ENCODE measurements around the gene PSMD1.
"Not testable (repeated sequence)": the region's sequence is repeated elsewhere in the genome, so short reads cannot be mapped to it uniquely, and the experiment has no call there.

The PSMD1 gene

GRCh38 chr2:231161877-231162329, 105.2 kb downstream of the PSMD1 start:
- no peak for DNase-seq

- no peak for DNase-seq
Measured at GRCh38 chr2:231163011-231163410, 106.3 kb downstream of the PSMD1 start.

GRCh38 chr2:231163414-231164095, 106.9 kb downstream of the PSMD1 start:
- no peak for DNase-seq

GRCh38 chr2:231167745-231168459, 111.2 kb downstream of the PSMD1 start:
- DNase-seq, result no peak

- DNase-seq, result no peak
Measured at GRCh38 chr2:231168460-231169139, 111.9 kb downstream of the PSMD1 start.

GRCh38 chr2:231169488-231169887, 112.8 kb downstream of the PSMD1 start:
- no peak for DNase-seq

GRCh38 chr2:231170055-231170454, 113.4 kb downstream of the PSMD1 start:
- no peak for DNase-seq

GRCh38 chr2:231172025-231172424, 115.4 kb downstream of the PSMD1 start:
- no peak for DNase-seq

- DNase-seq, result no peak
Measured at GRCh38 chr2:231174211-231174651, 117.6 kb downstream of the PSMD1 start.

- DNase-seq, result no peak
Measured at GRCh38 chr2:231176066-231176465, 119.4 kb downstream of the PSMD1 start.

- no peak for DNase-seq
Measured at GRCh38 chr2:231177156-231178025, 120.7 kb downstream of the PSMD1 start.

- not testable (repeated sequence) for DNase-seq
Measured at GRCh38 chr2:231178805-231179204, 122.1 kb downstream of the PSMD1 start.

GRCh38 chr2:231181860-231182512, 125.3 kb downstream of the PSMD1 start:
- peak; percentile 5 to 52 for DNase-seq

- DNase-seq, result no peak
Measured at GRCh38 chr2:231182513-231182899, 125.8 kb downstream of the PSMD1 start.

- no peak for DNase-seq
Measured at GRCh38 chr2:231183851-231184250, 127.2 kb downstream of the PSMD1 start.

GRCh38 chr2:231184319-231184718, 127.7 kb downstream of the PSMD1 start:
- DNase-seq, result no peak

- DNase-seq, result no peak
Measured at GRCh38 chr2:231185050-231185725, 128.5 kb downstream of the PSMD1 start.

- no peak for DNase-seq
Measured at GRCh38 chr2:231185886-231186285, 129.2 kb downstream of the PSMD1 start.

GRCh38 chr2:231186325-231186724, 129.7 kb downstream of the PSMD1 start:
- DNase-seq, result no peak

GRCh38 chr2:231187736-231188505, 131.3 kb downstream of the PSMD1 start:
- no peak for DNase-seq

Measured in CD4-positive, alpha-beta T cell treated with Interferon alpha-2 for 1 hour (primary cell).